H1 (cell line): ENCODE data around the gene GAN. TPM values are rescaled to one million over a fixed set of nuclear protein-coding genes. Genes with fewer than 3 reads are reported as not detected.
A peak's percentile ranks its signal among the peaks of the same experiment; 100 is the strongest.

Experiments
- CTCF ChIA-PET: fragments of 300-600 bp; sonication (Branson Sonifier 250); formaldehyde crosslinking; loops from one replicate; lab custom pipeline; 2021; ENCODE audit not compliant: partially characterized antibody; lab: Charles Lee
- POLR2A ChIA-PET: fragments of 300-600 bp; sonication (Branson Sonifier 250); formaldehyde crosslinking; loops from one replicate; lab custom pipeline; 2021; ENCODE audit warnings: inconsistent platforms; ENCODE audit not compliant: partially characterized antibody; lab: Charles Lee
- DNase-seq, 2 experiments: peaks; one replicate each; pipeline versions ENCODE4 v3.0.0 to v3.0.0-alpha.2; 2010 to 2022; ENCODE audit warnings: low spot score in 2 of 2, low read depth in 1 of 2, mixed read lengths in 1 of 2
- FAIRE-seq: peaks from 2 replicates; lab custom pipeline; 2011; peaks lifted over from hg19 to GRCh38; lab: Jason Lieb, UNC
- H2AFZ ChIP-seq: 2 replicates; pipeline ENCODE4 v1.8.1; 2012; ENCODE audit warnings: low read length, inconsistent platforms
- H2AK5ac ChIP-seq: 2 replicates; pipeline ENCODE4 v1.6.1; 2013; ENCODE audit warnings: low read depth, low read length
- H2BK120ac ChIP-seq: replicated peaks from 2 replicates; pipeline ENCODE3; 2013; ENCODE audit warnings: low read depth, low read length, inconsistent platforms
- H2BK12ac ChIP-seq: 2 replicates; pipeline ENCODE4 v1.6.1; 2013; ENCODE audit warnings: low read depth, low read length
- H2BK15ac ChIP-seq: 2 replicates; pipeline ENCODE4 v1.6.1; 2013; ENCODE audit warnings: low read length
- H2BK20ac ChIP-seq: 2 replicates; pipeline ENCODE4 v1.6.1; 2013; ENCODE audit warnings: low read length
- H2BK5ac ChIP-seq: 2 replicates; pipeline ENCODE4 v1.6.1; 2013; ENCODE audit warnings: low read depth, low read length
- H3K14ac ChIP-seq: 2 replicates; pipeline ENCODE4 v1.6.1; 2013; ENCODE audit warnings: inconsistent platforms; ENCODE audit not compliant: insufficient read length
- H3K18ac ChIP-seq: 2 replicates; pipeline ENCODE4 v1.6.1; 2013; ENCODE audit warnings: low read length; ENCODE audit errors: extremely low read depth
- H3K23ac ChIP-seq: 2 replicates; pipeline ENCODE4 v1.6.1; 2013; ENCODE audit warnings: inconsistent platforms; ENCODE audit not compliant: insufficient read length
- H3K23me2 ChIP-seq: 2 replicates; pipeline ENCODE4 v1.6.1; 2013; ENCODE audit warnings: low read depth, low read length
- H3K27ac ChIP-seq: 2 replicates; pipeline ENCODE4 v1.6.1; 2011; ENCODE audit warnings: low read depth, low read length, inconsistent platforms
- H3K27me3 ChIP-seq, 4 experiments: replicated peaks in 1 of 4; 1 replicate in 1 of 4; 2 replicates in 3 of 4; pipeline versions ENCODE4 v1.6.1 to v1.8.1; 2011 to 2013; ENCODE audit warnings: low read length in 3 of 4, mild to moderate bottlenecking in 3 of 4, inconsistent platforms in 2 of 4, mixed read lengths in 2 of 4, moderate library complexity in 1 of 4; ENCODE audit not compliant: control insufficient read depth in 3 of 4, insufficient read depth in 3 of 4; ENCODE audit errors: extremely low read depth in 1 of 4
- H3K36me3 ChIP-seq, 4 experiments: 2 replicates each; pipeline versions ENCODE4 v1.6.1 to v1.8.1; 2011 to 2013; ENCODE audit warnings: mild to moderate bottlenecking in 4 of 4, low read length in 3 of 4, moderate library complexity in 2 of 4, control low read depth in 1 of 4, inconsistent platforms in 1 of 4; ENCODE audit not compliant: insufficient read depth in 4 of 4, control insufficient read depth in 2 of 4
- H3K4ac ChIP-seq: replicated peaks from 2 replicates; pipeline ENCODE3; 2013; ENCODE audit warnings: low read length, low read depth, mixed read lengths, inconsistent platforms; ENCODE audit not compliant: insufficient read length
- H3K4me1 ChIP-seq, 4 experiments: replicated peaks in 1 of 4; 1 replicate in 1 of 4; 2 replicates in 3 of 4; pipeline versions ENCODE4 v1.6.1 to v1.8.1; 2011 to 2013; ENCODE audit warnings: low read length in 3 of 4, inconsistent platforms in 2 of 4, mixed read lengths in 1 of 4; ENCODE audit not compliant: insufficient read depth in 4 of 4, control insufficient read depth in 3 of 4
- H3K4me2 ChIP-seq, 2 experiments: 2 replicates each; pipeline versions ENCODE4 v1.6.1 to v1.8.1; 2011 to 2013; ENCODE audit warnings: low read depth in 2 of 2, low read length in 2 of 2, control low read depth in 1 of 2, inconsistent platforms in 1 of 2, mild to moderate bottlenecking in 1 of 2; ENCODE audit not compliant: insufficient read depth in 1 of 2
- H3K4me3 ChIP-seq, 4 experiments: fragments of 200-600, 300-600 bp in 1 of 4; sonication (generic), shearing (Covaris generic), sonication (Bioruptor Twin) in 1 of 4; 2 replicates each; pipeline versions ENCODE4 v1.5.1 to v1.8.1; 2011 to 2016; ENCODE audit warnings: low read length in 4 of 4, low read depth in 3 of 4, control low read depth in 2 of 4, inconsistent platforms in 2 of 4, mild to moderate bottlenecking in 2 of 4, mixed read lengths in 1 of 4, moderate library complexity in 1 of 4; ENCODE audit not compliant: insufficient read depth in 2 of 4; ENCODE audit errors: extremely low read depth in 1 of 4
- H3K56ac ChIP-seq: replicated peaks from 2 replicates; pipeline ENCODE3; 2013; ENCODE audit warnings: low read depth, mild to moderate bottlenecking, mixed read lengths, low read length, inconsistent platforms; ENCODE audit not compliant: insufficient read length
- H3K79me1 ChIP-seq: 2 replicates; pipeline ENCODE4 v1.6.1; 2013; ENCODE audit warnings: low read depth, low read length, control low read depth
- H3K79me2 ChIP-seq, 2 experiments: 2 replicates each; pipeline versions ENCODE4 v1.6.1 to v1.8.1; 2012 to 2013; ENCODE audit warnings: low read length in 2 of 2, mild to moderate bottlenecking in 2 of 2, inconsistent platforms in 1 of 2; ENCODE audit not compliant: insufficient read depth in 2 of 2, control insufficient read depth in 1 of 2
- H3K9ac ChIP-seq, 4 experiments: replicated peaks in 1 of 4; 1 replicate in 1 of 4; 2 replicates in 3 of 4; pipeline versions ENCODE4 v1.6.1 to v1.8.1; 2011 to 2013; ENCODE audit warnings: low read depth in 3 of 4, low read length in 3 of 4, control low read depth in 2 of 4, mild to moderate bottlenecking in 2 of 4, moderate library complexity in 2 of 4, inconsistent platforms in 1 of 4; ENCODE audit errors: extremely low read depth in 1 of 4
- H3K9me3 ChIP-seq, 2 experiments: 2 replicates each; pipeline versions ENCODE4 v1.6.1 to v1.8.1; 2012 to 2013; ENCODE audit warnings: mild to moderate bottlenecking in 2 of 2, moderate library complexity in 2 of 2, control low read depth in 1 of 2, inconsistent platforms in 1 of 2, low read depth in 1 of 2, low read length in 1 of 2, mixed read lengths in 1 of 2; ENCODE audit not compliant: insufficient read depth in 2 of 2
- H4K20me1 ChIP-seq, 2 experiments: replicated peaks in 1 of 2; 2 replicates each; pipeline versions ENCODE3 to v1.8.1; 2011 to 2013; ENCODE audit warnings: inconsistent platforms in 2 of 2, low read length in 2 of 2, mild to moderate bottlenecking in 1 of 2; ENCODE audit not compliant: insufficient read depth in 2 of 2, control insufficient read depth in 1 of 2
- H4K5ac ChIP-seq: 2 replicates; pipeline ENCODE4 v1.6.1; 2013; ENCODE audit warnings: low read length, low read depth, mixed read lengths, inconsistent platforms; ENCODE audit not compliant: insufficient read length
- H4K8ac ChIP-seq: 2 replicates; pipeline ENCODE4 v1.8.0; 2013; ENCODE audit warnings: mild to moderate bottlenecking, moderate library complexity, low read length, inconsistent platforms; ENCODE audit not compliant: insufficient read depth; ENCODE audit errors: extremely low read depth
- H4K91ac ChIP-seq: replicated peaks from 2 replicates; pipeline ENCODE3; 2013; ENCODE audit warnings: low read length, mixed read lengths, inconsistent platforms; ENCODE audit not compliant: insufficient read length
- WGBS, 2 experiments: shearing (Covaris generic) in 1 of 2; methylation state at CpG; one replicate each; pipeline versions ENCODE4 v1.1.6 to v1.1.7; 2013 to 2015; ENCODE audit warnings: low lambda C conversion rate in 2 of 2, mixed read lengths in 2 of 2, inconsistent platforms in 1 of 2, low coverage in 1 of 2, missing lambda C conversion rate in 1 of 2; ENCODE audit not compliant: insufficient replicate concordance in 2 of 2, insufficient coverage in 1 of 2, insufficient read length in 1 of 2; ENCODE audit errors: extremely low coverage in 1 of 2, missing lambda C conversion rate in 1 of 2; 5-methylcytosine and 5-hydroxymethylcytosine counted together
- polyA plus RNA-seq, 7 experiments: library from polyadenylated mRNA; depleted of rRNA in 3 of 7; stranded (reverse) in 5 of 7; unstranded in 2 of 7; fragments of >200 nt in 5 of 7; fragments of 200-250 nt in 2 of 7; gene quantifications; 1 replicate in 5 of 7; 2 replicates in 1 of 7; 4 replicates in 1 of 7; pipeline versions ENCODE4 v1.2.1 to v1.2.3, GENCODE V29; 2011 to 2013; ENCODE audit warnings: missing spikeins in 2 of 7, mixed read lengths in 2 of 7
- total RNA-seq: library from RNA; stranded (reverse); fragmentation: NEBNext Ultra II Directional; extraction: Animal tissue kit (Norgen Biotek cat#: 25700); gene quantifications from 2 replicates; pipeline ENCODE4 v1.2.1, GENCODE V29; 2021

The GAN gene
- total and polyA plus RNA-seq, 2 of the 8 experiments (the other 6 are each of a cell fraction or from before 2014, with no cell fraction given): 4.5 to 23.9 TPM

DNA sequence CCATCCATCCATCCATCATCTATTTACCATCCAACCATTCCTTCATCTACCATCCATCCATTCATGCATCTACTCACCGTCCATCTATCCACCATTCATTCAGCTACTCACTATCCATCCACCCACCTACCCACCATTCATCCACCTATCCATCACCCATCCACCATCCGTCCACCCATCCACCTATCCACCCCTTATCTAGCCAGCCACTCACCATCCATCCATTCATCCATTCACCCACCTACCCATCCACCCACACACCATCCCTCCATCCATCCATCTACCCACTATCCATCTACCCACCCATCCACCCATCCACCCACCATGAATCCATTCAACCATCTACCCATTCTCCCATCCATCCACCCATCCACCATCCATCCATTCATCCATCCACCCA is 49.7 kb upstream of the GAN start:
- Histone ChIP-seq H2BK15ac (no peak overlapping the region), H2BK120ac (no peak overlapping the region), H3K9ac (no peak overlapping the region), H4K8ac (no peak overlapping the region), H4K20me1 (peaks cover 0 to 8% of the 10 kb centered on the region in 2 experiments), H3K23me2 (peaks cover 9% of the 10 kb centered on the region; the same call in 1 of the 2 replicates), H3K27me3 (no peaks in the 10 kb centered on the region), H3K56ac (peak overlapping the region; percentile 48), H2BK5ac (no peak overlapping the region), H4K91ac (no peak overlapping the region), H2BK12ac (no peak overlapping the region), H3K27ac (no peak overlapping the region), H3K9me3 (no peaks in the 10 kb centered on the region; a peak in 1 of 4 replicates), H3K18ac (no peak overlapping the region), H3K79me1 (no peaks in the 10 kb centered on the region), H2AK5ac (no peak overlapping the region), H3K4me1 (no peaks in the 10 kb centered on the region), H3K36me3 (no peaks in the 10 kb centered on the region), H3K4me3 (no peak overlapping the region), H2AFZ (no peak overlapping the region), H3K4me2 (no peak overlapping the region), H3K14ac (no peak overlapping the region), H4K5ac (no peak overlapping the region), H2BK20ac (no peak overlapping the region), H3K79me2 (no peaks in the 10 kb centered on the region), H3K4ac (no peak overlapping the region), H3K23ac (no peak overlapping the region)
- no peak for DNase-seq
- ChIA-PET POLR2A (no interaction called here), CTCF (no interaction called here)
- WGBS, 2 experiments: 95 to 100% methylated on average over 1 to 2 of the region's 2 CpGs
- FAIRE-seq: no peak
